H9 (cell line): ENCODE data around the gene AGTPBP1. TPM values are rescaled to one million over a fixed set of nuclear protein-coding genes. Genes with fewer than 3 reads are reported as not detected.

Source experiments
- DNase-seq: peaks from one replicate; pipeline ENCODE4 v3.0.0-alpha.2; 2017
- H2AFZ ChIP-seq: one replicate; pipeline ENCODE4 v1.6.1; 2013; ENCODE audit warnings: mild to moderate bottlenecking, low read length, control low read depth, moderate library complexity
- H2AK5ac ChIP-seq: 2 replicates; pipeline ENCODE4 v1.6.1; 2013; ENCODE audit warnings: low read length, control low read depth, mixed read lengths; ENCODE audit not compliant: insufficient read length
- H2BK120ac ChIP-seq: one replicate; pipeline ENCODE4 v1.6.1; 2013; ENCODE audit warnings: low read depth, mild to moderate bottlenecking, low read length, control low read depth, inconsistent platforms; ENCODE audit not compliant: poor library complexity, severe bottlenecking
- H2BK12ac ChIP-seq: 2 replicates; pipeline ENCODE4 v1.6.1; 2013; ENCODE audit warnings: low read length, control low read depth, mixed read lengths, low read depth; ENCODE audit not compliant: insufficient read length
- H2BK15ac ChIP-seq: 2 replicates; pipeline ENCODE4 v1.6.1; 2013; ENCODE audit warnings: low read depth, low read length, control low read depth
- H2BK20ac ChIP-seq: one replicate; pipeline ENCODE4 v1.6.1; 2013; ENCODE audit warnings: low read depth, mild to moderate bottlenecking, low read length, control low read depth, inconsistent platforms; ENCODE audit not compliant: poor library complexity, severe bottlenecking
- H2BK5ac ChIP-seq: 2 replicates; pipeline ENCODE4 v1.6.1; 2013; ENCODE audit warnings: low read length, control low read depth, mixed read lengths; ENCODE audit not compliant: insufficient read length
- H3K14ac ChIP-seq: 2 replicates; pipeline ENCODE4 v1.6.1; 2013; ENCODE audit warnings: low read length, control low read depth; ENCODE audit not compliant: insufficient read depth
- H3K18ac ChIP-seq: 2 replicates; pipeline ENCODE4 v1.6.1; 2013; ENCODE audit warnings: low read depth, mild to moderate bottlenecking, mixed read lengths, low read length, control low read depth; ENCODE audit not compliant: insufficient read length
- H3K23ac ChIP-seq: 2 replicates; pipeline ENCODE4 v1.6.1; 2013; ENCODE audit warnings: low read length, control low read depth, mixed read lengths, low read depth; ENCODE audit not compliant: insufficient read length
- H3K23me2 ChIP-seq: 2 replicates; pipeline ENCODE4 v1.6.1; 2013; ENCODE audit warnings: low read depth, mild to moderate bottlenecking, mixed read lengths, low read length, control low read depth; ENCODE audit not compliant: insufficient read length, poor library complexity, severe bottlenecking
- H3K27ac ChIP-seq: 2 replicates; pipeline ENCODE4 v1.5.1; 2013; ENCODE audit warnings: low read length, control low read depth, mixed read lengths, low read depth; ENCODE audit not compliant: insufficient read length
- H3K27me3 ChIP-seq: 2 replicates; pipeline ENCODE4 v1.6.1; 2013; ENCODE audit warnings: low read length, control low read depth, inconsistent platforms; ENCODE audit not compliant: insufficient read depth
- H3K4ac ChIP-seq: 2 replicates; pipeline ENCODE4 v1.6.1; 2013; ENCODE audit warnings: low read depth, mild to moderate bottlenecking, control low read depth, inconsistent platforms, low read length, moderate library complexity
- H3K4me1 ChIP-seq: 2 replicates; pipeline ENCODE4 v1.6.1; 2013; ENCODE audit warnings: low read length, control low read depth, inconsistent platforms; ENCODE audit not compliant: insufficient read depth
- H3K4me2 ChIP-seq: 2 replicates; pipeline ENCODE4 v1.6.1; 2013; ENCODE audit warnings: low read length, control low read depth, mixed read lengths; ENCODE audit not compliant: insufficient read length, insufficient read depth
- H3K56ac ChIP-seq: 2 replicates; pipeline ENCODE4 v1.6.1; 2013; ENCODE audit warnings: low read depth, mild to moderate bottlenecking, mixed read lengths, low read length, control low read depth; ENCODE audit not compliant: insufficient read length
- H3K79me1 ChIP-seq: 2 replicates; pipeline ENCODE4 v1.6.1; 2013; ENCODE audit warnings: low read depth, mild to moderate bottlenecking, moderate library complexity, low read length, control low read depth, inconsistent platforms; ENCODE audit not compliant: insufficient read depth, poor library complexity, severe bottlenecking
- H3K79me2 ChIP-seq: 2 replicates; pipeline ENCODE4 v1.6.1; 2013; ENCODE audit warnings: low read length, control low read depth, inconsistent platforms; ENCODE audit not compliant: insufficient read depth
- H3K9ac ChIP-seq: 2 replicates; pipeline ENCODE4 v1.6.1; 2013; ENCODE audit warnings: low read length, control low read depth, mixed read lengths; ENCODE audit not compliant: insufficient read length; ENCODE audit errors: extremely low read depth
- H3K9me3 ChIP-seq: one replicate; pipeline ENCODE4 v1.6.1; 2013; ENCODE audit warnings: low read depth, low read length, inconsistent platforms; ENCODE audit not compliant: control insufficient read depth
- H3T11ph ChIP-seq: one replicate; pipeline ENCODE4 v1.6.1; 2013; ENCODE audit warnings: mild to moderate bottlenecking, low read length, control low read depth, inconsistent platforms
- H4K20me1 ChIP-seq: one replicate; pipeline ENCODE4 v1.6.1; 2013; ENCODE audit not compliant: control insufficient read depth, insufficient read length, insufficient read depth
- H4K5ac ChIP-seq: 2 replicates; pipeline ENCODE4 v1.6.1; 2013; ENCODE audit warnings: low read depth, mild to moderate bottlenecking, mixed read lengths, low read length, control low read depth; ENCODE audit not compliant: insufficient read length
- H4K8ac ChIP-seq: replicated peaks from 2 replicates; pipeline ENCODE4 v1.6.1; 2013; ENCODE audit warnings: low read length, control low read depth, mixed read lengths, low read depth; ENCODE audit not compliant: insufficient read length
- H4K91ac ChIP-seq: 2 replicates; pipeline ENCODE4 v1.6.1; 2013; ENCODE audit warnings: low read depth, mild to moderate bottlenecking, moderate library complexity, mixed read lengths, low read length, control low read depth; ENCODE audit not compliant: insufficient read length
- H3K27ac Mint-ChIP-seq, 3 experiments: 2 replicates in 2 of 3; 3 replicates in 1 of 3; pipeline ENCODE4 v1.8.0; 2020 to 2021; ENCODE audit warnings: mixed read lengths in 3 of 3, mild to moderate bottlenecking in 1 of 3, moderate library complexity in 1 of 3
- H3K27me3 Mint-ChIP-seq: 2 replicates; pipeline ENCODE4 v1.8.0; 2021; ENCODE audit warnings: low read depth, mild to moderate bottlenecking, moderate library complexity, mixed read lengths
- H3K36me3 Mint-ChIP-seq, 3 experiments: 2 replicates in 2 of 3; 3 replicates in 1 of 3; pipeline ENCODE4 v1.8.0; 2020 to 2021; ENCODE audit warnings: low read depth in 3 of 3, mixed read lengths in 3 of 3; ENCODE audit not compliant: insufficient read depth in 1 of 3
- H3K4me1 Mint-ChIP-seq, 2 experiments: 2 replicates each; pipeline ENCODE4 v1.8.0; 2020; ENCODE audit warnings: mixed read lengths in 2 of 2
- H3K4me3 Mint-ChIP-seq, 2 experiments: 2 replicates in 1 of 2; 3 replicates in 1 of 2; pipeline ENCODE4 v1.8.0; 2020 to 2021; ENCODE audit warnings: mild to moderate bottlenecking in 2 of 2, mixed read lengths in 2 of 2, moderate library complexity in 1 of 2
- H3K9me3 Mint-ChIP-seq, 2 experiments: 2 replicates in 1 of 2; 3 replicates in 1 of 2; pipeline ENCODE4 v1.8.0; 2020; ENCODE audit warnings: mild to moderate bottlenecking in 2 of 2, mixed read lengths in 2 of 2, moderate library complexity in 1 of 2
- CTCF ChIP-seq: fragments of 200-600 bp; sonication (generic); conservative IDR thresholded peaks from 3 replicates; pipeline ENCODE4 v1.8.0; 2021; ENCODE audit warnings: antibody characterized with exemption, mild to moderate bottlenecking
- WGBS: extraction: QIAGEN DNeasy Blood & Tissue Kit; methylation state at CpG from one replicate; pipeline ENCODE4 v1.1.7; 2013; ENCODE audit warnings: missing lambda C conversion rate, low lambda C conversion rate, mixed read lengths; ENCODE audit not compliant: insufficient read length; ENCODE audit errors: extremely low coverage; 5-methylcytosine and 5-hydroxymethylcytosine counted together
- total RNA-seq: library from RNA; stranded (reverse); gene quantifications from 2 replicates; pipeline ENCODE4 v1.2.1, GENCODE V29; 2021

The AGTPBP1 gene
- total RNA-seq, 1 experiment from 2014 or later = 53.1 TPM

DNA sequence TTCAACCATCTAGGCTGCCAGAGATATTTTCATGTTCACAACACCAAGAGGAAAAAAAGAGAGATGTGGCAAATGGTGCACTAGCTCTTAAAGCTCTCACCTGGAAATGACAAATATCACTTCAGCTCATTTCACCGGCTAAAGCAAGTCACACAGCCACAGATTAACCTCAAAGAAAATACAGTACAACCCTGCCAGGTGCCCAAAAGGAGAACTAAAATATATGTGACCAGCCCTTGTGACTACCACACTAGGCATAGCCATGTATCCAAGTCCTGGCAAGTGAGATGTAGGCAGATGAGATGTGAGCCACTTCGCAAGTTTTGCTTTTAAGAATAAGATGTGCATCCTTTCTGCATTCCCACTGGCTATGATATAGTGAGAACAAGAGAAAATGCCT, 41.4 kb downstream of the AGTPBP1 start:
- H2BK15ac ChIP-seq = no peak overlapping the region
- H3K4me2 ChIP-seq = no peak overlapping the region
- no peak overlapping the region for H2BK20ac ChIP-seq
- Mint-ChIP-seq H3K9me3 (no peaks in the 10 kb centered on the region), H3K27me3 (no peaks in the 10 kb centered on the region), H3K27ac (peak overlapping the region in 1 of 3 experiments; percentile 41; a peak in 2 of 7 replicates), H3K4me1 (no peaks in the 10 kb centered on the region), H3K36me3 (no peaks in the 10 kb centered on the region), H3K4me3 (no peak overlapping the region)
- no peaks in the 10 kb centered on the region for H4K20me1 ChIP-seq
- no peak overlapping the region for H2AK5ac ChIP-seq
- no peak overlapping the region for H2BK5ac ChIP-seq
- no peaks in the 10 kb centered on the region; the same call in 1 of the 2 replicates for H3K79me2 ChIP-seq
- peaks cover under 1% of the 10 kb centered on the region for H3K79me1 ChIP-seq
- H3K4me1 ChIP-seq = no peaks in the 10 kb centered on the region
- H3K4ac ChIP-seq = no peak overlapping the region
- H2BK12ac ChIP-seq = no peak overlapping the region
- no peak overlapping the region for H4K91ac ChIP-seq
- DNase-seq = no peak
- no peak overlapping the region for H3K23ac ChIP-seq
- no peak overlapping the region for H3K14ac ChIP-seq
- no peak overlapping the region for H4K5ac ChIP-seq
- no peak overlapping the region for H3K9ac ChIP-seq
- no CpG with 5 or more reads among the region's 2 CpGs for WGBS
- no peak overlapping the region for H2BK120ac ChIP-seq
- no peak overlapping the region for H4K8ac ChIP-seq
- no peak overlapping the region for H3K18ac ChIP-seq
- no peaks in the 10 kb centered on the region for H3K27me3 ChIP-seq
- no peaks in the 10 kb centered on the region for H3K23me2 ChIP-seq
- no peaks in the 10 kb centered on the region for H3K9me3 ChIP-seq
- H3K27ac ChIP-seq = no peak overlapping the region
- no peak for TF ChIP-seq CTCF
- H2AFZ ChIP-seq = no peak overlapping the region
- no peak overlapping the region for H3K56ac ChIP-seq
- H3T11ph ChIP-seq = no peak overlapping the region
